HepG2 (cell line): ENCODE measurements around the gene BCL2L1. TPM values are rescaled to one million over a fixed set of nuclear protein-coding genes. Genes with fewer than 3 reads are reported as not detected.

ENCODE experiments used
- ARNT2 ChIP-seq: sonication (generic); formaldehyde crosslinking; IDR thresholded peaks from 2 replicates; pipeline ENCODE4 v1.8.0; 2022; ENCODE audit warnings: mild to moderate bottlenecking, low read depth, missing genetic modification reagents, moderate library complexity
- CAMTA2 ChIP-seq: sonication (generic); formaldehyde crosslinking; IDR thresholded peaks from 2 replicates; pipeline ENCODE4 v1.4.0; 2020; ENCODE audit warnings: mild to moderate bottlenecking, missing genetic modification reagents, borderline replicate concordance
- RFX1 ChIP-seq: fragments of 450-650 bp; IDR thresholded peaks from 2 replicates; pipeline ENCODE4 v1.6.1; 2017
- RXRA ChIP-seq: sonication (generic); formaldehyde crosslinking; IDR thresholded peaks from 2 replicates; pipeline ENCODE4 v1.5.1; 2020; ENCODE audit warnings: missing genetic modification reagents
- SATB2 ChIP-seq: sonication (generic); formaldehyde crosslinking; IDR thresholded peaks from 2 replicates; pipeline ENCODE4 v1.5.0; 2020; ENCODE audit warnings: missing genetic modification reagents
- XBP1 ChIP-seq: sonication (generic); formaldehyde crosslinking; IDR thresholded peaks from 2 replicates; pipeline ENCODE4 v1.5.0; 2020; ENCODE audit warnings: missing genetic modification reagents
- ZBTB20 ChIP-seq: sonication (generic); formaldehyde crosslinking; IDR thresholded peaks from 2 replicates; pipeline ENCODE4 v1.8.1; 2023; ENCODE audit warnings: missing genetic modification reagents, low read depth, mild to moderate bottlenecking, borderline replicate concordance
- ZNF354B ChIP-seq: sonication (generic); formaldehyde crosslinking; IDR thresholded peaks from 2 replicates; pipeline ENCODE4 v1.8.0; 2022; ENCODE audit warnings: mild to moderate bottlenecking, missing genetic modification reagents
- ZNF674 ChIP-seq: sonication (generic); formaldehyde crosslinking; IDR thresholded peaks from 2 replicates; pipeline ENCODE4 v1.5.0; 2020; ENCODE audit warnings: low read depth, mild to moderate bottlenecking, missing genetic modification reagents
- polyA plus RNA-seq, 8 experiments: library from polyadenylated mRNA; depleted of rRNA in 3 of 8; stranded (reverse) in 7 of 8; unstranded in 1 of 8; fragments of >200 nt; fragmentation: Illumina TruSeq in 4 of 8; extraction: Trizol in 4 of 8; gene quantifications; 2 replicates each; pipeline versions ENCODE4 v1.2.1 to v1.2.3, GENCODE V29; 2011 to 2016; ENCODE audit warnings: low read depth in 4 of 8, missing spikeins in 1 of 8, mixed read lengths in 1 of 8; ENCODE audit not compliant: insufficient read depth in 1 of 8
- total RNA-seq, 5 experiments: library from RNA; depleted of rRNA; stranded (reverse); fragments of >200 nt; fragmentation: Illumina TruSeq; extraction: Trizol; gene quantifications; 2 replicates each; pipeline ENCODE4 v1.2.3, GENCODE V29; 2016; ENCODE audit warnings: low read depth in 1 of 5
- TF ChIP-seq, protein P1 (sequence below): IDR thresholded peaks from 2 replicates; pipeline ENCODE4 v1.6.1; 2016; ENCODE audit warnings: low read depth, missing genetic modification reagents, missing compliant biosample characterization
- TF ChIP-seq, protein P2 (sequence below): sonication (generic); formaldehyde crosslinking; IDR thresholded peaks from 2 replicates; pipeline ENCODE4 v1.4.0; 2020; ENCODE audit warnings: missing genetic modification reagents
- TF ChIP-seq, protein P3 (sequence below): sonication (generic); formaldehyde crosslinking; IDR thresholded peaks from 2 replicates; pipeline ENCODE4 v1.4.0; 2020; ENCODE audit warnings: mild to moderate bottlenecking, missing genetic modification reagents
- TF ChIP-seq, protein P4 (sequence below): sonication (generic); formaldehyde crosslinking; IDR thresholded peaks from 2 replicates; pipeline ENCODE4 v1.4.0; 2020; ENCODE audit warnings: missing genetic modification reagents, borderline replicate concordance

The BCL2L1 gene
- total and polyA plus RNA-seq, 2 of the 13 experiments (the other 11 are each of a cell fraction or from before 2014, with no cell fraction given), result 164 to 258 TPM

DNA sequence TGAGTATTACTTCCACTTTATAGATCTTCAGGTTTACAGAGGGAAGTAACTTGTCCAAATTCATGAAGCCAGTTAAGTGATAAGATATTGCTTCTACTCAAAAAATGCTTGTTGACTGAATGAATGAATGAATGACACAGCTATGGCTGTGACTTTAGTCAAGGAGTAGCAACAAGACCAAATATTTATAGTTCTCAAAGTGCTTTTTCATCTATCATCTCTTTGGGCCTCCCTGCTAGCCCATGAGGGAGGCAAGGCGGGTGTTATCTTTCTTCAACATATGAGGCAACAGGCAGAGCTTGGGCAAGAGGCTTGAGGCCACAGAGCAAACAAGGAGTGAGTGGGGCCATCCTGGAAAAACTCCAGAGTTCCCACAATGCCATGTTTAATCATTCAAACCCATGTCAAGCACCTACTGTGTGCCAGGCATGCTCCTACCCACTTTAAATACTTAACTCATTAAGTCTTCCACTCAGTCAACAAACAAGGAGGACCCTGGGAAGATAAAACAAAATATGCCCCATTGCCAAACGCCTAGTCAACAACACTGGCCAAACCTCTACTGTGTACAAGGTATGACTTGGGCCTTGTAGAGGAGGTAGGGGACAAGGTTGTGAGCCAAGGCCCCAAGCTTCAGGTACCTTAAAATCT, 15.9 kb downstream of the BCL2L1 start (continued):
- no peak for TF ChIP-seq ZNF674 (CRISPR knock-in tag)
- TF ChIP-seq, protein P1, sequence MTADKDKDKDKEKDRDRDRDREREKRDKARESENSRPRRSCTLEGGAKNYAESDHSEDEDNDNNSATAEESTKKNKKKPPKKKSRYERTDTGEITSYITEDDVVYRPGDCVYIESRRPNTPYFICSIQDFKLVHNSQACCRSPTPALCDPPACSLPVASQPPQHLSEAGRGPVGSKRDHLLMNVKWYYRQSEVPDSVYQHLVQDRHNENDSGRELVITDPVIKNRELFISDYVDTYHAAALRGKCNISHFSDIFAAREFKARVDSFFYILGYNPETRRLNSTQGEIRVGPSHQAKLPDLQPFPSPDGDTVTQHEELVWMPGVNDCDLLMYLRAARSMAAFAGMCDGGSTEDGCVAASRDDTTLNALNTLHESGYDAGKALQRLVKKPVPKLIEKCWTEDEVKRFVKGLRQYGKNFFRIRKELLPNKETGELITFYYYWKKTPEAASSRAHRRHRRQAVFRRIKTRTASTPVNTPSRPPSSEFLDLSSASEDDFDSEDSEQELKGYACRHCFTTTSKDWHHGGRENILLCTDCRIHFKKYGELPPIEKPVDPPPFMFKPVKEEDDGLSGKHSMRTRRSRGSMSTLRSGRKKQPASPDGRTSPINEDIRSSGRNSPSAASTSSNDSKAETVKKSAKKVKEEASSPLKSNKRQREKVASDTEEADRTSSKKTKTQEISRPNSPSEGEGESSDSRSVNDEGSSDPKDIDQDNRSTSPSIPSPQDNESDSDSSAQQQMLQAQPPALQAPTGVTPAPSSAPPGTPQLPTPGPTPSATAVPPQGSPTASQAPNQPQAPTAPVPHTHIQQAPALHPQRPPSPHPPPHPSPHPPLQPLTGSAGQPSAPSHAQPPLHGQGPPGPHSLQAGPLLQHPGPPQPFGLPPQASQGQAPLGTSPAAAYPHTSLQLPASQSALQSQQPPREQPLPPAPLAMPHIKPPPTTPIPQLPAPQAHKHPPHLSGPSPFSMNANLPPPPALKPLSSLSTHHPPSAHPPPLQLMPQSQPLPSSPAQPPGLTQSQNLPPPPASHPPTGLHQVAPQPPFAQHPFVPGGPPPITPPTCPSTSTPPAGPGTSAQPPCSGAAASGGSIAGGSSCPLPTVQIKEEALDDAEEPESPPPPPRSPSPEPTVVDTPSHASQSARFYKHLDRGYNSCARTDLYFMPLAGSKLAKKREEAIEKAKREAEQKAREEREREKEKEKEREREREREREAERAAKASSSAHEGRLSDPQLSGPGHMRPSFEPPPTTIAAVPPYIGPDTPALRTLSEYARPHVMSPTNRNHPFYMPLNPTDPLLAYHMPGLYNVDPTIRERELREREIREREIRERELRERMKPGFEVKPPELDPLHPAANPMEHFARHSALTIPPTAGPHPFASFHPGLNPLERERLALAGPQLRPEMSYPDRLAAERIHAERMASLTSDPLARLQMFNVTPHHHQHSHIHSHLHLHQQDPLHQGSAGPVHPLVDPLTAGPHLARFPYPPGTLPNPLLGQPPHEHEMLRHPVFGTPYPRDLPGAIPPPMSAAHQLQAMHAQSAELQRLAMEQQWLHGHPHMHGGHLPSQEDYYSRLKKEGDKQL (CRISPR knock-in tag), result peak; percentile 98
- no peak for TF ChIP-seq XBP1 (CRISPR knock-in tag)
- peak; percentile 95 for TF ChIP-seq RXRA (CRISPR knock-in tag)
- no peak for TF ChIP-seq ZBTB20 (CRISPR knock-in tag)
- TF ChIP-seq CAMTA2 (CRISPR knock-in tag), result no peak
- TF ChIP-seq, protein P2, sequence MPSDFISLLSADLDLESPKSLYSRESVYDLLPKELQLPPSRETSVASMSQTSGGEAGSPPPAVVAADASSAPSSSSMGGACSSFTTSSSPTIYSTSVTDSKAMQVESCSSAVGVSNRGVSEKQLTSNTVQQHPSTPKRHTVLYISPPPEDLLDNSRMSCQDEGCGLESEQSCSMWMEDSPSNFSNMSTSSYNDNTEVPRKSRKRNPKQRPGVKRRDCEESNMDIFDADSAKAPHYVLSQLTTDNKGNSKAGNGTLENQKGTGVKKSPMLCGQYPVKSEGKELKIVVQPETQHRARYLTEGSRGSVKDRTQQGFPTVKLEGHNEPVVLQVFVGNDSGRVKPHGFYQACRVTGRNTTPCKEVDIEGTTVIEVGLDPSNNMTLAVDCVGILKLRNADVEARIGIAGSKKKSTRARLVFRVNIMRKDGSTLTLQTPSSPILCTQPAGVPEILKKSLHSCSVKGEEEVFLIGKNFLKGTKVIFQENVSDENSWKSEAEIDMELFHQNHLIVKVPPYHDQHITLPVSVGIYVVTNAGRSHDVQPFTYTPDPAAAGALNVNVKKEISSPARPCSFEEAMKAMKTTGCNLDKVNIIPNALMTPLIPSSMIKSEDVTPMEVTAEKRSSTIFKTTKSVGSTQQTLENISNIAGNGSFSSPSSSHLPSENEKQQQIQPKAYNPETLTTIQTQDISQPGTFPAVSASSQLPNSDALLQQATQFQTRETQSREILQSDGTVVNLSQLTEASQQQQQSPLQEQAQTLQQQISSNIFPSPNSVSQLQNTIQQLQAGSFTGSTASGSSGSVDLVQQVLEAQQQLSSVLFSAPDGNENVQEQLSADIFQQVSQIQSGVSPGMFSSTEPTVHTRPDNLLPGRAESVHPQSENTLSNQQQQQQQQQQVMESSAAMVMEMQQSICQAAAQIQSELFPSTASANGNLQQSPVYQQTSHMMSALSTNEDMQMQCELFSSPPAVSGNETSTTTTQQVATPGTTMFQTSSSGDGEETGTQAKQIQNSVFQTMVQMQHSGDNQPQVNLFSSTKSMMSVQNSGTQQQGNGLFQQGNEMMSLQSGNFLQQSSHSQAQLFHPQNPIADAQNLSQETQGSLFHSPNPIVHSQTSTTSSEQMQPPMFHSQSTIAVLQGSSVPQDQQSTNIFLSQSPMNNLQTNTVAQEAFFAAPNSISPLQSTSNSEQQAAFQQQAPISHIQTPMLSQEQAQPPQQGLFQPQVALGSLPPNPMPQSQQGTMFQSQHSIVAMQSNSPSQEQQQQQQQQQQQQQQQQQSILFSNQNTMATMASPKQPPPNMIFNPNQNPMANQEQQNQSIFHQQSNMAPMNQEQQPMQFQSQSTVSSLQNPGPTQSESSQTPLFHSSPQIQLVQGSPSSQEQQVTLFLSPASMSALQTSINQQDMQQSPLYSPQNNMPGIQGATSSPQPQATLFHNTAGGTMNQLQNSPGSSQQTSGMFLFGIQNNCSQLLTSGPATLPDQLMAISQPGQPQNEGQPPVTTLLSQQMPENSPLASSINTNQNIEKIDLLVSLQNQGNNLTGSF (CRISPR knock-in tag), result peak; percentile 78; the same call in 1 of the 2 replicates
- peak; percentile 92 for TF ChIP-seq ARNT2 (CRISPR knock-in tag)
- TF ChIP-seq SATB2 (CRISPR knock-in tag), result peak; percentile 93; the same call in 1 of the 2 replicates
- TF ChIP-seq ZNF354B (CRISPR knock-in tag), result no peak
- TF ChIP-seq, protein P3, sequence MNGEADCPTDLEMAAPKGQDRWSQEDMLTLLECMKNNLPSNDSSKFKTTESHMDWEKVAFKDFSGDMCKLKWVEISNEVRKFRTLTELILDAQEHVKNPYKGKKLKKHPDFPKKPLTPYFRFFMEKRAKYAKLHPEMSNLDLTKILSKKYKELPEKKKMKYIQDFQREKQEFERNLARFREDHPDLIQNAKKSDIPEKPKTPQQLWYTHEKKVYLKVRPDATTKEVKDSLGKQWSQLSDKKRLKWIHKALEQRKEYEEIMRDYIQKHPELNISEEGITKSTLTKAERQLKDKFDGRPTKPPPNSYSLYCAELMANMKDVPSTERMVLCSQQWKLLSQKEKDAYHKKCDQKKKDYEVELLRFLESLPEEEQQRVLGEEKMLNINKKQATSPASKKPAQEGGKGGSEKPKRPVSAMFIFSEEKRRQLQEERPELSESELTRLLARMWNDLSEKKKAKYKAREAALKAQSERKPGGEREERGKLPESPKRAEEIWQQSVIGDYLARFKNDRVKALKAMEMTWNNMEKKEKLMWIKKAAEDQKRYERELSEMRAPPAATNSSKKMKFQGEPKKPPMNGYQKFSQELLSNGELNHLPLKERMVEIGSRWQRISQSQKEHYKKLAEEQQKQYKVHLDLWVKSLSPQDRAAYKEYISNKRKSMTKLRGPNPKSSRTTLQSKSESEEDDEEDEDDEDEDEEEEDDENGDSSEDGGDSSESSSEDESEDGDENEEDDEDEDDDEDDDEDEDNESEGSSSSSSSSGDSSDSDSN (CRISPR knock-in tag), result 0 out of 2 replicates have a peak, but pooled peaks have one; percentile 42
- no peak for TF ChIP-seq RFX1
- TF ChIP-seq, protein P4, sequence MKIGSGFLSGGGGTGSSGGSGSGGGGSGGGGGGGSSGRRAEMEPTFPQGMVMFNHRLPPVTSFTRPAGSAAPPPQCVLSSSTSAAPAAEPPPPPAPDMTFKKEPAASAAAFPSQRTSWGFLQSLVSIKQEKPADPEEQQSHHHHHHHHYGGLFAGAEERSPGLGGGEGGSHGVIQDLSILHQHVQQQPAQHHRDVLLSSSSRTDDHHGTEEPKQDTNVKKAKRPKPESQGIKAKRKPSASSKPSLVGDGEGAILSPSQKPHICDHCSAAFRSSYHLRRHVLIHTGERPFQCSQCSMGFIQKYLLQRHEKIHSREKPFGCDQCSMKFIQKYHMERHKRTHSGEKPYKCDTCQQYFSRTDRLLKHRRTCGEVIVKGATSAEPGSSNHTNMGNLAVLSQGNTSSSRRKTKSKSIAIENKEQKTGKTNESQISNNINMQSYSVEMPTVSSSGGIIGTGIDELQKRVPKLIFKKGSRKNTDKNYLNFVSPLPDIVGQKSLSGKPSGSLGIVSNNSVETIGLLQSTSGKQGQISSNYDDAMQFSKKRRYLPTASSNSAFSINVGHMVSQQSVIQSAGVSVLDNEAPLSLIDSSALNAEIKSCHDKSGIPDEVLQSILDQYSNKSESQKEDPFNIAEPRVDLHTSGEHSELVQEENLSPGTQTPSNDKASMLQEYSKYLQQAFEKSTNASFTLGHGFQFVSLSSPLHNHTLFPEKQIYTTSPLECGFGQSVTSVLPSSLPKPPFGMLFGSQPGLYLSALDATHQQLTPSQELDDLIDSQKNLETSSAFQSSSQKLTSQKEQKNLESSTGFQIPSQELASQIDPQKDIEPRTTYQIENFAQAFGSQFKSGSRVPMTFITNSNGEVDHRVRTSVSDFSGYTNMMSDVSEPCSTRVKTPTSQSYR (CRISPR knock-in tag), result peak; percentile 92
